Lower leg skin (tissue), 4 donors: Measurements from ENCODE around the gene CELA1. TPM values are rescaled to one million over a fixed set of nuclear protein-coding genes. Genes with fewer than 3 reads are reported as not detected.
"Not testable (repeated sequence)": the region's sequence is repeated elsewhere in the genome, so short reads cannot be mapped to it uniquely, and the experiment has no call there.

Experiments used
- DNase-seq, 2 donors: peaks; one replicate each; pipeline ENCODE4 v3.0.0-alpha.2; 2019; ENCODE audit warnings: low spot score in 2 of 2
- H3K4me3 ChIP-seq: fragments of 200-600 bp; sonication (generic); 2 replicates; pipeline ENCODE4 v1.5.1; 2017; ENCODE audit warnings: mild to moderate bottlenecking, low read depth; ENCODE audit not compliant: poor library complexity, severe bottlenecking
- POLR2A ChIP-seq, 2 donors: fragments of 450-650 bp; IDR thresholded peaks; one replicate each; pipeline ENCODE4 v1.6.1; 2016 to 2017; ENCODE audit warnings: antibody characterized with exemption in 2 of 2, mild to moderate bottlenecking in 1 of 2, moderate library complexity in 1 of 2
- WGBS, 2 donors: methylation state at CpG; one replicate each; pipeline ENCODE4 v1.1.5; 2018; 5-methylcytosine and 5-hydroxymethylcytosine counted together
- intact Hi-C: fragments of 100-400 bp; cut with DNase I; formaldehyde crosslinking; loops from one replicate; pipeline ENCODE4 v1.15.0; 2023; ENCODE audit warnings: low total_unique reads
- total RNA-seq, 4 donors: library from RNA; depleted of rRNA; stranded (reverse); fragments of >200 nt; gene quantifications; one replicate each; pipeline ENCODE4 v1.1.0, GENCODE V29; 2016
- TF ChIP-seq, protein P1 (sequence below), 3 donors: fragments of 450-650 bp; IDR thresholded peaks; one replicate each; pipeline ENCODE4 v1.5.1; 2016; ENCODE audit warnings: antibody characterized with exemption in 3 of 3, mild to moderate bottlenecking in 3 of 3, moderate library complexity in 2 of 3

CELA1 gene
- total RNA-seq, 4 donors from 2014 or later, result not detected

DNA sequence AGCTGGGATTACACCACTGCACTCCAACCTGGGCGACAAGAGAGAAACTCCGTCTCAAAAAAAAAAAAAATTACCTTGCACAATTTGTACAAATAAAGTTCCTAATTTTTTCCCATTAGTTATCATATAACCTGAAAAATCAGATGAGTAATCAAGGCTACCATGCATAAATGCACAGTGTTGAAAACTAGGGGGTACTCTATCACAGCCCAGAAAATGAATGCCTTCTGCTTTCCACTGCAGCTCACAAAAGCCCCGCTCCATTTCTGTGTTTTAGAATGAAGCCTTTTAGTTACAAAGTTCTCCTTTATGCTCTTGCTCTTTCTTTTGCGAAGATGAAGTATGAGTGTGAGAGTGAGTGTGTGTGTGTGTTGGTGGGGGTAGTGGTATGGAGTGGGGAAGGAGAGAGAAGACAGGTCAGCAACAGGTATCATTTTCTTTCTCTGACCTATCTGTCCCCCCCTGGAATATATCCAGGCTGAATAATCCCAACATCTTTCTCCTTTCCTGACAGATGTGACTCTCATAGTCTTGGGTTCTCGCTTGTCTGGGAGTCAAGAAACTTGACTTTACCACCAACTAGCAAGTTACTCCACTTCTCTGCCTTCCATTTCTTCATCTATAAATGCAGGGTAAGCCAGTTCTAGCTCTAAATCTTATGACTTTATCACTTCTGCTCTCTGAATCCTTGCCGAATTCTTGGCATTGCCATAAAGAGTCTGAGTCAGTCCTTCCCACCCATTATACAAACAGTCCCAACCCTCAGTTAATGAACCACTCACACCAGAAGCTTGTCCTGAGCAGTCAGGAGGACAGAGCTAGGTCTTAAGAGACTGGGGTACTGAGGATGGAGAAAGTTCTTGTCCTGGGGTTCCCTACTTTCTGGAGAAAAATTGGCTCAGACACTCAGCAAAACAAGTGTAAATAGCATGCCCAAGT lies 38.6 kb downstream of the CELA1 start:
- intact Hi-C loops, result no loop called here
- no peak overlapping the region for H3K4me3 ChIP-seq
- WGBS, 2 donors, result 71 to 78% methylated on average over 6 of the region's 6 CpGs
- DNase-seq, result no peak
- no peak for TF ChIP-seq POLR2A (IDR thresholded peaks at IDR 0.05)
- TF ChIP-seq, protein P1, sequence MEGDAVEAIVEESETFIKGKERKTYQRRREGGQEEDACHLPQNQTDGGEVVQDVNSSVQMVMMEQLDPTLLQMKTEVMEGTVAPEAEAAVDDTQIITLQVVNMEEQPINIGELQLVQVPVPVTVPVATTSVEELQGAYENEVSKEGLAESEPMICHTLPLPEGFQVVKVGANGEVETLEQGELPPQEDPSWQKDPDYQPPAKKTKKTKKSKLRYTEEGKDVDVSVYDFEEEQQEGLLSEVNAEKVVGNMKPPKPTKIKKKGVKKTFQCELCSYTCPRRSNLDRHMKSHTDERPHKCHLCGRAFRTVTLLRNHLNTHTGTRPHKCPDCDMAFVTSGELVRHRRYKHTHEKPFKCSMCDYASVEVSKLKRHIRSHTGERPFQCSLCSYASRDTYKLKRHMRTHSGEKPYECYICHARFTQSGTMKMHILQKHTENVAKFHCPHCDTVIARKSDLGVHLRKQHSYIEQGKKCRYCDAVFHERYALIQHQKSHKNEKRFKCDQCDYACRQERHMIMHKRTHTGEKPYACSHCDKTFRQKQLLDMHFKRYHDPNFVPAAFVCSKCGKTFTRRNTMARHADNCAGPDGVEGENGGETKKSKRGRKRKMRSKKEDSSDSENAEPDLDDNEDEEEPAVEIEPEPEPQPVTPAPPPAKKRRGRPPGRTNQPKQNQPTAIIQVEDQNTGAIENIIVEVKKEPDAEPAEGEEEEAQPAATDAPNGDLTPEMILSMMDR (IDR thresholded peaks at IDR 0.05), result no peak

DNA sequence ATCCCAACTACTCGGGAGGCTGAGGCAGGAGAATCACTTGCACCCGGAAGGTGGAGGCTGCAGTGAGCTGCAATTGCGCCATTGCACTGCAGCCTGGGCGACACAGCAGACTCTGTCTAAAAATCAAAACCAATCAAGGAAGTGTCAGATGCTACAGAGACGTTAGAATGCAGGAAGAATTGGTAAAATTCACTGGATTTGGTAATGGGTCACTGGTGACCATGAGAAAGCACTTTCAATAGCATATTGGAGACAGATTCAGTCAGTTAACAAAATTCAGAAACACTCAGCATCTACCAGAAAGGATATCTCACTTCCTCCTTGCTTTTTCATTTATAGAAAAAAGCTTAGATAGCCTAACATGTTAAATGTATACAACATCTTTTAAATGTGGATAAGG lies 40.0 kb downstream of the CELA1 start:
- WGBS, 2 donors, result 87 to 88% methylated on average over 5 of the region's 5 CpGs
- DNase-seq, result no peak
- TF ChIP-seq, protein P1 (IDR thresholded peaks at IDR 0.05), result no peak
- TF ChIP-seq POLR2A (IDR thresholded peaks at IDR 0.05), result no peak
- intact Hi-C loops, result no loop called here
- no peak overlapping the region for H3K4me3 ChIP-seq

DNA sequence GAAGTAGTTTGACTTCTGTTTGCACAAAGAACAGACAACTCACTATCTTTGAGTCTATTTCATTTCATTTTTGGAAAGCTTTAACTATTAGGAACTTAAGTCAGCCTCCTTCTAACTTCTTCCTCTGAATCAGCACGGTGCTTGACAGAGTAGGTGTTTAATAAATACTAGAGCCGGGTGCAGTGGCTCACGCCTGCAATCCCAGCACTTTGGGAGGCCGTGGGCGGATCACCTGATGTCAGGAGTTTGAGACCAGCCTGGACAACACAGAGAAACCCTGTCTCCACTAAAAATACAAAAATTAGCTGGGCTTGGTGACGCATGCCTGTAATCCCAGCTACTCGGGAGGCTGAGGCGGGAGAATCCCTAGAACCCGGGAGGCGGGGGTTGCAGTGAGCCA lies 45.7 kb downstream of the CELA1 start:
- DNase-seq, intact Hi-C loops: not testable (repeated sequence)
- WGBS, 2 donors, result 87% methylated on average over 10 of the region's 10 CpGs

DNA sequence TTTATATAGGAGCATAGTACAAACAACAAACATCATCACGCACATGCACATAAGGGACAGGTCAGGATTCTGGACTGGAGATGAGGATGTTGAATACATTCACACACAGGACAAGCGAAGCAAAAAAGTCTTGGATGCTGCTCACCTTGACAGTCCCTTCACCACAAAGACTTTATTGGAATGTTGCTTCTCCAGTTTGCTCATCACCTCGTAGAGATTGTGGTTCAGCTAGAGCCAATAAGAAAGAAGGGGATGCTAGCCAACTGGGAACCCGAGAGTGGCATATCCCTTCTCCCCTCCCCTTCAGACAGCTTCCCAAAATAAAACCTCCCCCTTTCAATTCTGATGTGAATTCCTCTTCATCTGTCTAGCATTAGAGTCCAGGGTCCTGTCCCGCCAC lies 50.8 kb downstream of the CELA1 start:
- no peak overlapping the region for H3K4me3 ChIP-seq
- intact Hi-C loops, result no loop called here
- 66 to 75% methylated on average over 5 of the region's 5 CpGs for WGBS, 2 donors
- TF ChIP-seq POLR2A (IDR thresholded peaks at IDR 0.05), result no peak
- TF ChIP-seq, protein P1 (IDR thresholded peaks at IDR 0.05), result no peak
- no peak for DNase-seq

More for the DNA sequence above, 45.7 kb downstream of the CELA1 start:
- H3K4me3 ChIP-seq, result not testable (repeated sequence)

DNA sequence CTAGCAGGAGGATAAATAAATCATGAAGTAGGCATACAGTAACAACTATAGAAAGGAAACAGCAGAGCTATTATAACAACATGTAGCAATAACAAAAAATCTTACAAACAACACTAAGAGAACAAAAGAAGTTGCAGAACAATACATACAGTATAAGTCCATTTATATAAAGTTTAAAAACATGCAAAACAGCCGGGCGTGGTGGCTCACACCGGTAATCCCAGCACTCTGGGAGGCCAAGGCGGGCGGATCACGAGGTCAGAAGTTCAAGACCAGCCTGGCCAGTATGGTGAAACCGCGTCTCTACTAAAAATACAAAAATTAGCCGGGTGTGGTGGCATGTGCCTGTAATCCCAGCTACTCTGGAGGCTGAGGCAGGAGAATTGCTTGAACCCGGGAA lies 52.4 kb downstream of the CELA1 start:
- intact Hi-C loops, result not testable (repeated sequence)
- WGBS, 2 donors, result 83 to 84% methylated on average over 10 of the region's 10 CpGs

DNA sequence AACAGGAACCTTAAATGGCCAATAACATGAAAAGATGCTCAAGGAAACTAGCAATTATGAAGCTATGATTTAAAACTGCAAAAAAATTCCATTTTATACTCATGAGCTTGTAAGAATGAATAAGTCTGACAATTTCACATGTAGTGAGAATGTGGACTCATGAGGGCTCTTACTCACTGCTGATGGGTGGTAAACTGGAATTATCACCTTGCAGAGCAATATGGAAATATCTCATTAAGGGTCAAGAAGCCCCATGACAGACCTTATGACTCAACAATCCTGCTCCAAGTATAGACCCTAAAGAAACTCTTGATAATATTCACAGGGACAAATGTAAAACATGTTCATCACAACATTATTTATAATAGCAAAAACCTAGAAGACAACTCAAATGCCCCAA lies 52.8 kb downstream of the CELA1 start:
- TF ChIP-seq, protein P1 (IDR thresholded peaks at IDR 0.05), result no peak
- TF ChIP-seq POLR2A (IDR thresholded peaks at IDR 0.05), result no peak
- no peak for DNase-seq
- no peak overlapping the region for H3K4me3 ChIP-seq
- intact Hi-C loops, result no loop called here

More for the DNA sequence above, 52.4 kb downstream of the CELA1 start:
- not testable (repeated sequence) for DNase-seq, H3K4me3 ChIP-seq

DNA sequence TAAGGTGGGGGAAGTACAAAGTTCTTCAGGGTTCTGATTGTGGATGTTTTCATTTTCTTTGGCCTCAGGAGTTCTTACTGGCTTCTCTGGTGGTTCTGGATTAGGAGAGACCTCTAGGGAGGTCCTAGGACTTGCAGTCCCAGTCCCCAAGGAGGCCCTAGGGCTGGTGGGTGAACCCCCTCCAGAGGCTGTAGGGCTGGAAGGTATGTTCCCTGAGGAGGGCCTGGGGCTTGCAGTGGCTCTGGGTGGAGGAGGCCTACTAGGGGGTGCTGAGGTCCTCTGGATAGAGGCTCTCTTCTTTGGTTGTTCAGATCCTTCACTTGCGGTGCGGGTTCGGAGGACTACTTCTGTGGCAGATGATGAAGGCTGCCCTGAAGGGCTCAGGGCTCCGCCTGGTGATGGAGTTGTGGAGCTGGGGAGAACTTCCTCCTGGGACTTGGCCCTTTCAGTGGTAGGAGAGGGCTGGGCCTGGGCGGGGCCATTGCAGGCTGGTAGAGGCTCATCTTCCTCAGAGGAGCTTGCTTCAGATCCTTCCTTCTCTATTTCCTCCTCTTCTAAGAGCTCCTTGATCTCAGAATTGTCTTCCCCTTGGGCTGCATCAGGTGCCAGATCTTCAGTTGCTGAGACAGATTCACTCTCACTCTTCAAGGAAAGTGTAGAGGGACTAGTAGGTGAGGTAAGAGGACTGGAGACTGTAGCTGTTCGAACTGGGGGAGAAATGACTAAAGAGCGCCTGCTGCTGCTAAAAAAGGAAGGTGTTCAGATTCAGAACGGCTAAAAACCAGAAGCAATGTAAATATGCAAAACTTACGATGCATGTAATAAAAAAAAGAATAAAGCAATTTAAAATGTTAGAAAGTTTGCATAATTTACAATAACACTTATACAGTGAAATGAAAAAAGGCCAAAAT lies 54.6 kb downstream of the CELA1 start:
- 83 to 88% methylated on average over 7 to 9 of the region's 9 CpGs for WGBS, 2 donors
- H3K4me3 ChIP-seq, intact Hi-C loops: not testable (repeated sequence)
- DNase-seq, result peak; percentile 15 to 89
